OCI-LY7 (cell line): ENCODE results near the gene ASMT. TPM values are rescaled to one million over a fixed set of nuclear protein-coding genes. Genes with fewer than 3 reads are reported as not detected.

Experiments
- BruUV-seq: library from RNA; stranded (reverse); fragments of 400-500 nt; replicated peaks from 2 replicates; lab custom pipeline; 2021; lab: Mats Ljungman, UMichigan
- CTCF ChIA-PET: fragments of 300-600 bp; sonication (Branson Sonifier 250); formaldehyde crosslinking; loops from one replicate; lab custom pipeline; 2022; ENCODE audit warnings: antibody characterized with exemption; ENCODE audit not compliant: unreplicated experiment; lab: Charles Lee
- POLR2A ChIA-PET: fragments of 300-600 bp; sonication (Branson Sonifier 250); formaldehyde crosslinking; loops from one replicate; lab custom pipeline; 2022; ENCODE audit warnings: antibody characterized with exemption; lab: Charles Lee
- DNase-seq: peaks from one replicate; pipeline ENCODE4 v3.0.0-alpha.2; 2015; ENCODE audit warnings: low spot score
- H2AFZ ChIP-seq: fragments of 200-600 bp; sonication (generic), shearing (Covaris generic); 2 replicates; pipeline ENCODE4 v1.6.1; 2014; ENCODE audit warnings: mild to moderate bottlenecking, antibody characterized with exemption, low read length, moderate library complexity
- H3K27ac ChIP-seq: fragments of 200-600 bp; sonication (generic); 2 replicates; pipeline ENCODE4 v1.5.1; 2014; ENCODE audit warnings: mixed run types, low read depth, mild to moderate bottlenecking, moderate library complexity, low read length, inconsistent platforms; ENCODE audit not compliant: poor library complexity, severe bottlenecking
- H3K36me3 ChIP-seq: fragments of 200-600 bp; sonication (generic); 2 replicates; pipeline ENCODE4 v1.6.1; 2014; ENCODE audit warnings: mild to moderate bottlenecking, antibody characterized with exemption, low read length, moderate library complexity, mixed read lengths; ENCODE audit not compliant: insufficient read depth
- H3K4me1 ChIP-seq: fragments of 200-600 bp; sonication (generic); 2 replicates; pipeline ENCODE4 v1.5.1; 2014; ENCODE audit warnings: mild to moderate bottlenecking, low read length; ENCODE audit not compliant: insufficient read depth, poor library complexity, severe bottlenecking
- H3K4me2 ChIP-seq: fragments of 200-600 bp; sonication (generic); 2 replicates; pipeline ENCODE4 v1.6.1; 2014; ENCODE audit warnings: mild to moderate bottlenecking, low read length
- H3K4me3 ChIP-seq: fragments of 200-600 bp; sonication (generic); 2 replicates; pipeline ENCODE4 v1.5.1; 2014; ENCODE audit warnings: mild to moderate bottlenecking, low read depth, low read length; ENCODE audit not compliant: poor library complexity, severe bottlenecking
- H3K79me2 ChIP-seq: fragments of 200-600 bp; sonication (generic); 2 replicates; pipeline ENCODE4 v1.6.1; 2016; ENCODE audit warnings: low read depth, mild to moderate bottlenecking, low read length, moderate library complexity, mixed read lengths; ENCODE audit not compliant: insufficient read depth
- H3K9me2 ChIP-seq: fragments of 200-600 bp; sonication (generic); 2 replicates; pipeline ENCODE4 v1.6.1; 2016; ENCODE audit warnings: mild to moderate bottlenecking, low read length, mixed read lengths; ENCODE audit not compliant: insufficient read depth
- H3K9me3 ChIP-seq: fragments of 200-600 bp; sonication (generic); 2 replicates; pipeline ENCODE4 v1.6.1; 2014; ENCODE audit warnings: mild to moderate bottlenecking, mixed run types, low read length, mixed read lengths
- H4K20me1 ChIP-seq: fragments of 200-600 bp; sonication (generic); 2 replicates; pipeline ENCODE4 v1.6.1; 2014; ENCODE audit warnings: mild to moderate bottlenecking, antibody characterized with exemption, low read length, moderate library complexity, mixed read lengths; ENCODE audit not compliant: insufficient read depth
- EZH2phosphoT487 ChIP-seq: fragments of 200-600 bp; sonication (generic); IDR thresholded peaks from 2 replicates; pipeline ENCODE4 v1.6.1; 2018; ENCODE audit warnings: low read depth, borderline replicate concordance, mild to moderate bottlenecking, mixed run types, antibody characterized with exemption, low read length, moderate library complexity, mixed read lengths
- intact Hi-C: fragments of 100-400 bp; cut with micrococcal nuclease; formaldehyde crosslinking; loops from one replicate; pipeline ENCODE4 v1.10.0; 2022; ENCODE audit not compliant: unreplicated experiment
- total RNA-seq, 2 experiments: library from RNA; depleted of rRNA in 1 of 2; stranded (reverse); fragments of >200 nt in 1 of 2; shearing (Covaris generic) in 1 of 2; gene quantifications; 2 replicates each; pipeline ENCODE4 v1.2.3, GENCODE V29; 2014 to 2022
- TF ChIP-seq, protein P1 (sequence below): fragments of 200-600 bp; sonication (generic); conservative IDR thresholded peaks from 2 replicates; pipeline ENCODE4 v1.5.1; 2014; ENCODE audit warnings: mild to moderate bottlenecking, antibody characterized with exemption, low read length, moderate library complexity, mixed read lengths

ASMT gene
- total RNA-seq, 2 experiments from 2014 or later: 0.16 TPM; not detected in 1

GRCh38 chrX:1661922-1662221 is 47.0 kb downstream of the ASMT start:
- H3K9me2 ChIP-seq: no peaks in the 10 kb centered on the region
- no TSS peak for BruUV-seq
- peaks cover 35% of the 10 kb centered on the region; the same call in 1 of the 2 replicates for H3K79me2 ChIP-seq
- POLR2A ChIA-PET: no interaction called here
- H2AFZ ChIP-seq: peak overlapping the region; percentile 51
- no peak for TF ChIP-seq EZH2phosphoT487
- TF ChIP-seq, protein P1, sequence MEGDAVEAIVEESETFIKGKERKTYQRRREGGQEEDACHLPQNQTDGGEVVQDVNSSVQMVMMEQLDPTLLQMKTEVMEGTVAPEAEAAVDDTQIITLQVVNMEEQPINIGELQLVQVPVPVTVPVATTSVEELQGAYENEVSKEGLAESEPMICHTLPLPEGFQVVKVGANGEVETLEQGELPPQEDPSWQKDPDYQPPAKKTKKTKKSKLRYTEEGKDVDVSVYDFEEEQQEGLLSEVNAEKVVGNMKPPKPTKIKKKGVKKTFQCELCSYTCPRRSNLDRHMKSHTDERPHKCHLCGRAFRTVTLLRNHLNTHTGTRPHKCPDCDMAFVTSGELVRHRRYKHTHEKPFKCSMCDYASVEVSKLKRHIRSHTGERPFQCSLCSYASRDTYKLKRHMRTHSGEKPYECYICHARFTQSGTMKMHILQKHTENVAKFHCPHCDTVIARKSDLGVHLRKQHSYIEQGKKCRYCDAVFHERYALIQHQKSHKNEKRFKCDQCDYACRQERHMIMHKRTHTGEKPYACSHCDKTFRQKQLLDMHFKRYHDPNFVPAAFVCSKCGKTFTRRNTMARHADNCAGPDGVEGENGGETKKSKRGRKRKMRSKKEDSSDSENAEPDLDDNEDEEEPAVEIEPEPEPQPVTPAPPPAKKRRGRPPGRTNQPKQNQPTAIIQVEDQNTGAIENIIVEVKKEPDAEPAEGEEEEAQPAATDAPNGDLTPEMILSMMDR: no peak
- H4K20me1 ChIP-seq: no peaks in the 10 kb centered on the region
- H3K27ac ChIP-seq: peak overlapping the region; percentile 72
- peaks cover 22% of the 10 kb centered on the region for H3K36me3 ChIP-seq
- peak overlapping the region; percentile 73 for H3K4me3 ChIP-seq
- CTCF ChIA-PET: no interaction called here
- no peak for DNase-seq
- H3K9me3 ChIP-seq: no peaks in the 10 kb centered on the region
- H3K4me2 ChIP-seq: peak overlapping the region; percentile 54
- H3K4me1 ChIP-seq: peaks cover 33% of the 10 kb centered on the region
- intact Hi-C loops: loop anchor here (1.0 to 5.0 kb wide), 2 partner anchors 854 to 945 kb away; no protein-coding TSS in a partner anchor

- Histone ChIP-seq H3K27ac (no peak overlapping the region), H2AFZ (no peak overlapping the region), H3K36me3 (peaks cover 42% of the 10 kb centered on the region), H3K9me2 (no peaks in the 10 kb centered on the region), H3K79me2 (peaks cover 18% of the 10 kb centered on the region; the same call in 1 of the 2 replicates), H3K4me2 (no peak overlapping the region), H3K4me3 (no peak overlapping the region), H4K20me1 (no peaks in the 10 kb centered on the region), H3K4me1 (peaks cover 7% of the 10 kb centered on the region), H3K9me3 (no peaks in the 10 kb centered on the region)
- POLR2A ChIA-PET: no interaction called here
- DNase-seq: no peak
- BruUV-seq: no TSS peak
- TF ChIP-seq, protein P1: no peak
- no peak for TF ChIP-seq EZH2phosphoT487
- CTCF ChIA-PET: no interaction called here
- intact Hi-C loops: no loop called here
Observed at GRCh38 chrX:1667566-1667965, 52.7 kb downstream of the ASMT start.

DNA sequence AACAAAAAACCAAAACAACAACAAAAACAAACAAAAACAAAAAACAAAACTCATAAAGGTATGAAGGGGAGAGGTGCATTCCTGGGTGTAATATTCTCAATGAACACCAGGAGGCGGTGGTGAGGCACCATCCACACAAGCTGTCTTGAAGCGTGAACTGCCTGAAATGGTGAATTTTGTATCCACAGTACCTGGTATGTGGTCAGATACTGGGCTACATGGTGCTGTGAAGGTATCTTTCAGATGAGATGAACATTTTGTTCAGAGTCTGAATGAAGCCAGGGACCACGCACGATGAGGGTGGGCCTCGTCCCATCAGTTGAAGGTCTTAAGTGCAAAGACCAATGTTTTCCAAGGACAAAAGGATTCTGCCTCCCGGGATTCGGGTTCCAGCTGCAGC is 58.5 kb downstream of the ASMT start:
- Histone ChIP-seq H3K79me2 (no peaks in the 10 kb centered on the region), H4K20me1 (no peaks in the 10 kb centered on the region), H3K4me2 (no peak overlapping the region), H3K36me3 (peaks cover 18% of the 10 kb centered on the region), H3K9me3 (no peaks in the 10 kb centered on the region), H3K27ac (no peak overlapping the region), H3K4me3 (no peak overlapping the region), H2AFZ (no peak overlapping the region), H3K9me2 (no peaks in the 10 kb centered on the region), H3K4me1 (no peaks in the 10 kb centered on the region)
- TSS peak; percentile 58 for BruUV-seq
- DNase-seq: peak; percentile 32
- no peak for TF ChIP-seq EZH2phosphoT487
- TF ChIP-seq, protein P1: peak; percentile 87
- intact Hi-C loops: no loop called here
- POLR2A ChIA-PET: no interaction called here
- CTCF ChIA-PET: no interaction called here
